GM19438 (cell line): ENCODE measurements around the gene NCL.
"Not testable (repeated sequence)": the region's sequence is repeated elsewhere in the genome, so short reads cannot be mapped to it uniquely, and the experiment has no call there.

Source experiments
- ATAC-seq: cut with Tn5 transposase; IDR thresholded peaks from one replicate; pipeline ENCODE4 v1.9.1; 2021; ENCODE audit warnings: low read depth; ENCODE audit not compliant: unreplicated experiment

Gene NCL

DNA sequence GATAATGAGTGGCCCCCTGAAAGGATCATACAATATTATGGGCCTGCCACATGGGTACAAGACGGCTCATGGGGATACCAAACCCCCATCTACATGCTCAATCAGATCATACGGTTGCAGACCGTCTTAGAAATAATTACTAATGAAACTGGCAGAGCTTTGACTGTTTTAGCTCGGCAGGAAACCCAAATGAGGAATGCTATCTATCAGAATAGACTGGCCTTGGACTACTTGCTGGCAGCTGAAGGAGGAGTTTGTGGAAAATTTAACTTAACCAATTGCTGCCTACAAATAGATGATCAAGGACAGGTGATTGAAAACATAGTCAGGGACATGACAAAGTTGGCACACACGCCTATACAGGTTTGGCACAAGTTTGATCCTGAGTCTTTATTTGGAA lies 56.6 kb downstream of the NCL start:
- ATAC-seq: not testable (repeated sequence)

- ATAC-seq: not testable (repeated sequence)
These were observed 58.5 kb downstream of the NCL start for GRCh38 chr2:231405601-231406367.

DNA sequence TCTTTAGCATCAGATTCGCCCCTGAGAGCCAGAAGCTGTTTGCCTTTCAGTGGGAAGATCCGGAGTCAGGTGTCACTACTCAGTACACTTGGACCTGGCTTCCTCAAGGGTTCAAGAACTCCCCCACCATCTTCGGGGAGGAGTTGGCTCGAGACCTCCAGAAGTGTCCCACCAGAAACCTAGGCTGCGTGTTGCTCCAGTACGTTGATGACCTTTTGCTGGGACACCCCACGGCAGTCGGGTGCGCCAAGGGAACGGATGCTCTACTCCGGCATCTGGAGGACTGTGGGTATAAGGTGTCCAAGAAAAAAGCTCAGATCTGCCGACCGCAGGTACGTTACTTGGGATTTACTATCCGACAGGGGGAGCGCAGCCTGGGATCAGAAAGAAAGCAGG lies 60.1 kb downstream of the NCL start:
- not testable (repeated sequence) for ATAC-seq
